ENCODE data around the gene MUC21.

- TF ChIP-seq, protein P1, sequence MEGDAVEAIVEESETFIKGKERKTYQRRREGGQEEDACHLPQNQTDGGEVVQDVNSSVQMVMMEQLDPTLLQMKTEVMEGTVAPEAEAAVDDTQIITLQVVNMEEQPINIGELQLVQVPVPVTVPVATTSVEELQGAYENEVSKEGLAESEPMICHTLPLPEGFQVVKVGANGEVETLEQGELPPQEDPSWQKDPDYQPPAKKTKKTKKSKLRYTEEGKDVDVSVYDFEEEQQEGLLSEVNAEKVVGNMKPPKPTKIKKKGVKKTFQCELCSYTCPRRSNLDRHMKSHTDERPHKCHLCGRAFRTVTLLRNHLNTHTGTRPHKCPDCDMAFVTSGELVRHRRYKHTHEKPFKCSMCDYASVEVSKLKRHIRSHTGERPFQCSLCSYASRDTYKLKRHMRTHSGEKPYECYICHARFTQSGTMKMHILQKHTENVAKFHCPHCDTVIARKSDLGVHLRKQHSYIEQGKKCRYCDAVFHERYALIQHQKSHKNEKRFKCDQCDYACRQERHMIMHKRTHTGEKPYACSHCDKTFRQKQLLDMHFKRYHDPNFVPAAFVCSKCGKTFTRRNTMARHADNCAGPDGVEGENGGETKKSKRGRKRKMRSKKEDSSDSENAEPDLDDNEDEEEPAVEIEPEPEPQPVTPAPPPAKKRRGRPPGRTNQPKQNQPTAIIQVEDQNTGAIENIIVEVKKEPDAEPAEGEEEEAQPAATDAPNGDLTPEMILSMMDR (conservative IDR thresholded peaks at IDR 0.05; ENCODE audit: low read depth, low read length), result no peak
- no peak for TF ChIP-seq EZH2phosphoT487 (IDR thresholded peaks at IDR 0.05; ENCODE audit: borderline replicate concordance, low read length)
Observed at GRCh38 chr6:30935018-30935417, 48.5 kb upstream of the MUC21 start.

Data from PC-3 (cell line).